GM21526 (cell line): ENCODE measurements around the gene UPF1.

Experiments used
- ATAC-seq: cut with Tn5 transposase; IDR thresholded peaks from one replicate; pipeline ENCODE4 v1.9.1; 2021; ENCODE audit warnings: moderate library complexity; ENCODE audit not compliant: unreplicated experiment, low FRiP score

Gene UPF1

GRCh38 chr19:18833849-18834643 is 2.3 kb downstream of the UPF1 start:
- no peak for ATAC-seq

- no peak for ATAC-seq
Observed at GRCh38 chr19:18834644-18834984, 2.9 kb downstream of the UPF1 start.

- no peak for ATAC-seq
Observed at GRCh38 chr19:18839465-18840287, 7.9 kb downstream of the UPF1 start.

- no peak for ATAC-seq
Observed at GRCh38 chr19:18840288-18841267, 8.8 kb downstream of the UPF1 start.

GRCh38 chr19:18841400-18841799 is 9.6 kb downstream of the UPF1 start:
- ATAC-seq, result no peak

GRCh38 chr19:18842166-18842565 is 10.4 kb downstream of the UPF1 start:
- no peak for ATAC-seq

- no peak for ATAC-seq
Observed at GRCh38 chr19:18843960-18844359, 12.2 kb downstream of the UPF1 start.

GRCh38 chr19:18844806-18845329 is 13.1 kb downstream of the UPF1 start:
- no peak for ATAC-seq

- ATAC-seq, result no peak
Observed at GRCh38 chr19:18845961-18846360, 14.2 kb downstream of the UPF1 start.

GRCh38 chr19:18846862-18847548 is 15.2 kb downstream of the UPF1 start:
- no peak for ATAC-seq

- no peak for ATAC-seq
Observed at GRCh38 chr19:18847549-18848463, 16.0 kb downstream of the UPF1 start.

- ATAC-seq, result no peak
Observed at GRCh38 chr19:18848878-18849661, 17.3 kb downstream of the UPF1 start.

GRCh38 chr19:18849838-18850400 is 18.2 kb downstream of the UPF1 start:
- no peak for ATAC-seq

- no peak for ATAC-seq
Observed at GRCh38 chr19:18850471-18851375, 19.0 kb downstream of the UPF1 start.

- ATAC-seq, result no peak
Observed at GRCh38 chr19:18851673-18852325, 20.0 kb downstream of the UPF1 start.

GRCh38 chr19:18852648-18853047 is 20.9 kb downstream of the UPF1 start:
- ATAC-seq, result no peak
